Raji (cell line): ENCODE results near the gene POU2AF3.

Experiments used
- POLR2A ChIP-seq: IDR thresholded peaks from 2 replicates; pipeline ENCODE4 v1.6.1; 2011; ENCODE audit warnings: low read depth, low read length, control low read depth; ENCODE audit not compliant: insufficient read depth

Gene POU2AF3

GRCh38 chr11:111336062-111336461, 37.7 kb downstream of the POU2AF3 start:
- TF ChIP-seq POLR2A: no peak

DNA sequence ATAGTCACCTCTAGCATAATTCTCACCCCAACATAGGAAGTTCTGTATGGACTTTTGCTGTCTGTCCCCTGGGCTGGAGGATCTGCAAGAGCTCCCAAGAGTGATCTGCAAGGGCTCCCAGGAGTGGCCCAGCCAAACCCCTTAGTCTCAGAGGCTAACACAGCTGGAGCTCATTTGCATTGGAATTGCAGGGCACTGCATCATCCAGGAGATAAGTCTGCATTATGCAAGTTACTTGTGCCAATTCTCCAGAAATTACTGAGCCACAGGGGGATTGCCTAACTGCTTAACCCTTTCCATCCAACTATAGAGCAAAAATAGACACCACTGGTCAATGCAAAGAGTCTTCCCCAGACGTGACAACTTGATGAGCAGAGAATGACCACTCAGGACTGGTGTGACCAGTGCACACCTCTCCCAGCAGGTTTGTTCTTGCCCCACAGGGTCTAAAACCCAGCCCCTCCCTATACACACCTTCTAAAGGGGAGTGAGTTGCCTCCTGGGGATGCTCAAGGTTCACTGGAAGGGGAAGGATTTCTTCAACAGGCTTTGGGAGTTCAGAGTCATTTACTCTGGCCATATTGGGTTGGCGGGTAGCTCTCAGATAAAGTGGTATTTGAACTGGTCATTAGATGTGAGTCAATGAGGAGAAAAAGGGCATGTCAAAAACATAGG, 38.4 kb downstream of the POU2AF3 start:
- TF ChIP-seq POLR2A: no peak

DNA sequence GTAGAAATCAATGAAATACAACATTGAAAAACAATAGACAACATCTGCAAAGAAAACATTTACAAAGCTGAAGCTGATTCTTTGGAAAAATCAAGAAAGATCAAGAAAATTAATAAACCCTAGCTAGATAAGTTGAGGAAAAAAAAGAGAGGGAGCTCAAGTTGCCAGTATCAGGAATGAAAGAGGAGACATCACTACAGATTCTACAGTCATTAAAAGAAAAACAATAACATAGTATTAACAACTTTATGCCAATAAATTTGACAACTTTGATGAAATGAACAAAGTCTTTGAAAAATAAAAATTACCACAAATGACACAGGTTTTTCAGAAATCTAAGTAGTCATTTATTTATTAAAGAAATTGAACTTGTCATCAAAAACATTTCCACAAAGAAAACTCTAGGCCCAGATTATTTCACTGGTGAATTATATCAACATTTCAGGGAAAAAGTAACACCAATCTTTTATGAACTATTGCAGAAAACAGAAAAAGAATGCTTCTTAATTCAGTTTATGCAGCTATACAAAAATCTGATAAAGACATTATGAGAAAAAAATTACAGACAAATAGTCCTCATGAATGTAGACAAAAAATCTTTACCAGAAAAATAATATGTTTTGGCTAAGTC, 41.5 kb downstream of the POU2AF3 start:
- TF ChIP-seq POLR2A: no peak

DNA sequence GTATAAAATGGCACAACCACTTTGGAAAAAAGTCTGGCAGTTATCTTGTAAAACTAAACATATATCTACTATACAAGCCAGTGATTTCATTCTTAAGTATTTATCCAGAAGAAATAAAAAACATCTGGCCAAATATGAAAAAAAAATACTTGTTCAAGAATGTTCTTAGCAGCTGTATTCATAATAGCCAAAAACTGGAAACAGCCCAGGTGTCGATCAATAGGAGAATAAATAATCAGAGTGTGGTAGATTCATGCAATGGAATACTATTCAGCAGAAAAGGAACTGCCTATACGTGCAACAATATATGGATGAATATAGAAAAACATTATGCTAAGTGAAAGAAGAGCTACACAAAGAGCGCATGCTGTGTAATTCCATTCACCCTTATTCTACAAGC, 44.0 kb downstream of the POU2AF3 start:
- TF ChIP-seq POLR2A: no peak

DNA sequence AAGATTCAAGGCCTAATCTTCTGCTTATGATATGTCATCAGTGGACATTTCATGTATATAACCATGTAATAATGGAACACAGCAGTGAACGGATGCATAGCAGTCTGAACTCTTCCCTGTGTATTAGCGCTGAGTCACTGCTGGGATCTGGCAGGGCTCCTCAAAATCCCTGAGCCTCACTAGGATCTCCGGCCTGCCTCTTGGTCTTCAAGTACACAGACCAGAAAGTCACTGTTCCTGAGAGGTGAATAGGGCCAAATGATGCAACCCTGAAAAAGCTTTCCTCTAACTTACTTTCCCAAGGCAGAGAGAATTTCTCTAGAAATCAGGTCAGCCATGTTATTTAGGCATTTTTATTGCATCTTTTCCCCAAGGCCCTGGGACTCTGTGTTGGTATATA, 45.7 kb downstream of the POU2AF3 start:
- no peak for TF ChIP-seq POLR2A

DNA sequence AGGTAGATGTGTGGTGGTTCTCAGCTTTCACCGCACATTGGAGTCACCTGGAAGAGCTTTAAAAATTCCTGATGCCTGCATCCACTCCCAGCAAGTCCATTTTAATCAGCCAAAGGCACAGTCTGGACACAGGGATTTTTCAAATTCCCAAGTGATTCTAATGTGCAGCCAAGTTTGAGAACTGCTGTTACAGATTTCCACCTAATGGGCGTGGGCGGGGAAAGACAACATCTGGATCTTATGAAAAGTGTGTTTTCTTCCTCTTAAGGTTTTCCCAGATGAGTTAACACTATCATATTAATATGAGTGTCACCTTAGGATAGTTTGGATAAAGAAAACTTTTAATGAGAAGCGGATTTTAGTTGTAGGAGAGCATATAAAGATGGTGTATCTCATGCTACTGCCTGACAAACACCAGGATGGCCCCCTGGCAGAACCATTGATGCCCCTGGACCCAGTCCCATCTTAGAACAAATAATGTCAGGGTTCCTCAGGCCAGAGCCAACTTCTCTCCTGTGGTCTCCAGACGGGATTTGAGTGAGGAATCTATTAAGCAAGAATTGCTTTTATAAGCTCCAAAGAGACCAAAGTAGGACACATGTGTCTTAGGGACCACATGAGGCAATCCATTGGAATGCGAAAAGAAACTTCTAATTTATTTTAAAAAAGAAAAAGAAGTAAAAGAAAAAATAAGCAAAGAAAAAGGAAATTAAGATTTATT, 48.8 kb downstream of the POU2AF3 start:
- no peak for TF ChIP-seq POLR2A

GRCh38 chr11:111347723-111348115, 49.4 kb downstream of the POU2AF3 start:
- TF ChIP-seq POLR2A: no peak

- TF ChIP-seq POLR2A: no peak
Measured at GRCh38 chr11:111348147-111348546, 49.8 kb downstream of the POU2AF3 start.

- TF ChIP-seq POLR2A: no peak
Measured at GRCh38 chr11:111349191-111349695, 50.9 kb downstream of the POU2AF3 start.

GRCh38 chr11:111350811-111351210, 52.5 kb downstream of the POU2AF3 start:
- TF ChIP-seq POLR2A: no peak

DNA sequence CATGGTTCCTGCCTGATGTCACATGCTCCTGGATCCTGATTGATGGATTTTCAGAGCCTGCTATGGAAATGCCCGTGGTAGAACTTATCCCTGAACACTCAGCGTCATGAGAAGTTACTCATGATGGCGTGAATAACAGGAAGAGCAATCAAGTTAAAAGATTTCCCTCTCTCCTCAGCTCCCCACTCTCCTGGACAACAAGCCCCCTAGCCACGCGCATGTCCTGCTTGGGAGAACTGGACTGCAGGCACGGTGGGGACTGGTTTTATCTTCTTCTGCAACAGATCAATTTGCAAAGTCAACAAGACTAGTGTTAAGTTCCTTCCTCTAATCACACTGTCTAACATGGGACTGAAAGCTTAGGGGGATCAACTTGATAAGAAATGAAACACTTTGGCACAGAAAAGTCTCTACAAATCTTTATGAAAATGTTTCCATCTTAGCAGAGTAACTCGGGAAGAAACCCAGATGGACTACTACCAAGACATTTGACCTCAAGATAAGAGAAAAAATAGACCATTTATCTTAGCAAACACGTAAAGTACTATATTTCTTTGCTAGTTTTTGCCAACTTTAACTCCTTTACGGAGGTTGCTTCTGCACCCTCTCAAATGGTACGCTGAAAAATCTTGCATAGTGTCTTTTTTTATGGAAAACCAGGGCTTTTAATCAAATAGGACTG, 53.2 kb downstream of the POU2AF3 start:
- no peak for TF ChIP-seq POLR2A

GRCh38 chr11:111352231-111352746, 53.9 kb downstream of the POU2AF3 start:
- no peak for TF ChIP-seq POLR2A

DNA sequence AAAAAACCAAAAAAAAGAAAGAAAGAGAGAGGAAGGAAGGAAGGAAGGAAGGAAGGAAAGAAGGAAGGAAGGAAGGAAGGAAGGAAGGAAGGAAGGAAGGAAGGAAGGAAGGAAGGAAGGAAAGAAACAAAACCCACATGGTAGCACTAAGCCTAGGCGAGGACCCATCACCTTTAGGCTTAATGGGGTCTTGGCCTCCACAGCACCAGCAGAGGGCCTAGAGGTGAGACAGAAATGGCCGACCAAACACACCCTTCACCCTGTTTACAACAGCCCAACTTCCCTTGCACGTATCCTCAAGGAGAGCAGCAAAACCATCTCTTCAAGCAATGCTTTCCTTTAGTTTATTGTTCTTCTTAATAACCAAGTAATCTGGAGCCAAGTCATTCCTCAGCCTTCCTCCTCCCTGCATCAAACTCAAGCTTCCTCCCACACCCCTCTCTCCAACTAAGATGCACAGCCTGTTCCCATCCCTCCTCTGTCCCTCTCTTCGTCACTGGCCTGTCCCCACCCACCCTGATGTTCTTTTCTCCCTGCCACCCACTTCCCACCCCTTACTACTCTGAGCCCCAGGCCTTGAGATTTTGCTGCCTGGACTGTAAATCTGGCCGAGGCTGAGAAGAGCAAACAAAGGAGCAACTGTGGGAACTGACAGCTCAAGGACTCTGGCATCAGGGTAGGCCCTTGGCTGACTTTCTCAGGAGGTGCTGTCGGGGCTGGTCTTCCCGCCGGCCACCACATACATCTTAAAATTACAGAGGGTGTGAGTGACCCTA, 54.8 kb downstream of the POU2AF3 start:
- no peak for TF ChIP-seq POLR2A

DNA sequence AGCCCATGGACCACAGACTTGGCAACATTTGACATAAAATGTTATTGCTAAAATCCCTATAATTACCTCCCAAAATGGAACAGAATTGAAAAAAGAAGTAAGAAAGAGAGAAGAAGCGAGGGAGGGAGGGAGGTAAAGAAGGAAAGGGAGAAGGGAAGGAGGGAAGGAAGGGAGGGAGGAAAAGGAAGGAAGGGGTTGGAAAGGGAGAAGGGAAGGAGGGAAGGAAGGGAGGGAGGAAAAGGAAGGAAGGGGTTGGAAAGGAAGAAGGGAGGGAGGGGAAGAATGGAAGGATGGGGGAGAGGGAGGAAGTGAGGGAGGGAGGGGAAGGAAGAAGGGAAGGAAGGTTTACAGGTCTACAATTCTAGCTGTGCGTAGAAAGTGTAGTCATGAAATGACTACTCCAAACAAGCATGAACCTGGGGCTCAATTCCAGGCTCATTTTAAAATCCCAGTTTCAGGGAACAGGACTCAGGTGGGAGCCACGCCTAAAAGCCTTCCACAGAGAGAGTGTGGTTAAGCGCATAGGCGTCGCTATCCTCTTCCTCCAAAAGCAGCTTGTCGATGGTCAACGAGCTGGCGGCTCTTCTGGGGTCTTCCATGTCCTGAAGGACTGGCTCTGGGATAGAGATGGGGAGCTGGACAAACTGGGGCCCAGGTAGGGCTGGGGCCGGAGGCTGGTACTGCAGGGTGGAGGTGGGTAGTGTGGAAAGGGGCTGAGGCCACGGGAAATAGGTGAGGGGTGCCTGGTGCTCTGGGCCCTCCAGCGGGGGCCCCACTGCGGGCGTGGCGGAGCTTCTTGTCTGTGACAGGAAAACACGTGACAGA, 55.6 kb downstream of the POU2AF3 start:
- TF ChIP-seq POLR2A: no peak

DNA sequence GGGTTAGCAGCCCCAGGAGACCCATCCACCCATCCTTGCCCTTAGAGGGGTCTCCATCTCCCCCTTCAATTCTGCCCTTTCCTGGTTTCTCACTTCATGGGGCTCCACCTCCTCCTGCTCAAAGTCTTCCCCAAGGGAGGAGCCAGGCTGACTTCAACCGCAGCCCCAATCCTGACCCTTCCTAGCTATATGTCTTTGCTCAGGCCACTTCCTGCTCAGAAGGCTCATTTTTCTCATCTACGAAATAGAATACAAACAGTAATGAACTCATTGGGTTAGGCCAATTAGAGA, 56.2 kb downstream of the POU2AF3 start:
- TF ChIP-seq POLR2A: no peak
